ENCODE results near the gene KCNJ12. TPM values are rescaled to one million over a fixed set of nuclear protein-coding genes. Genes with fewer than 3 reads are reported as not detected.
A peak's percentile ranks its signal among the peaks of the same experiment; 100 is the strongest.

The KCNJ12 gene
- total and polyA plus RNA-seq, 2 of the 13 experiments (the other 11 are each of a cell fraction or from before 2014, with no cell fraction given), result not detected

GRCh38 chr17:21373036-21373435 is 3.1 kb upstream of the KCNJ12 start (continued):
- TF ChIP-seq JARID2 (CRISPR knock-in tag; IDR thresholded peaks at IDR 0.05; ENCODE audit: insufficient replicate concordance) (no peak), ZBTB46 (CRISPR knock-in tag; IDR thresholded peaks at IDR 0.05; ENCODE audit: borderline replicate concordance) (no peak)

GRCh38 chr17:21373696-21374440 is 2.3 kb upstream of the KCNJ12 start:
- CTCF ChIA-PET (ENCODE audit: low intra/inter-chr PET ratio, low total read pairs), result no interaction called here
- Histone ChIP-seq H4K20me1 (ENCODE audit: insufficient read depth, low read length) (no peaks in the 10 kb centered on the region), H3K27ac (ENCODE audit: extremely low read length, insufficient read depth, low read length) (no peak overlapping the region), H2AFZ (ENCODE audit: low read length) (no peak overlapping the region), H3K4me3 (replicated peaks in 1 of 3; ENCODE audit: insufficient read depth in 1 of 3, low read depth in 2 of 3, low read length in 3 of 3) (no peak overlapping the region), H3K27me3 (ENCODE audit: control insufficient read depth in 1 of 2, insufficient read depth in 2 of 2, low read length in 2 of 2) (peaks cover 17 to 86% of the 10 kb centered on the region in 2 experiments), H3K9ac (ENCODE audit: insufficient read depth, low read depth, low read length) (no peak overlapping the region), H3K79me2 (ENCODE audit: insufficient read depth, low read length) (no peaks in the 10 kb centered on the region), H3K36me3 (replicated peaks in 1 of 2; ENCODE audit: control insufficient read depth in 1 of 2, insufficient read depth in 2 of 2, low read length in 2 of 2) (no peaks in the 10 kb centered on the region), H3K4me1 (ENCODE audit: insufficient read depth, low read length) (no peaks in the 10 kb centered on the region), H3K9me3 (ENCODE audit: low read length) (no peaks in the 10 kb centered on the region), H3K4me2 (ENCODE audit: low read depth, low read length) (no peak overlapping the region)
- POLR2A ChIA-PET, result no interaction called here
- ATAC-seq (peak; percentile 50), FAIRE-seq (no peak), DNase-seq (ENCODE audit: low spot score) (no peak)
- intact Hi-C loops (cut with micrococcal nuclease; ENCODE audit: unreplicated experiment) (no loop called here), in situ Hi-C loops (cut with HindIII; ENCODE audit: extremely low pct_ligation_motif_present, low pct_unique_long_range_greater_than_20kb) (no loop called here)
- no TSS peak for BruUV-seq (replicated peaks)
- WGBS (ENCODE audit: low lambda C conversion rate), result 4% methylated on average over 5 of the region's 17 CpGs
- TF ChIP-seq ZNF768 (CRISPR knock-in tag; IDR thresholded peaks at IDR 0.05), result no peak
- no peak for TF ChIP-seq ZNF567 (CRISPR knock-in tag; IDR thresholded peaks at IDR 0.05; ENCODE audit: borderline replicate concordance)
- no peak for TF ChIP-seq STAG1 (CRISPR knock-in tag; IDR thresholded peaks at IDR 0.05)
- TF ChIP-seq JUNB (CRISPR knock-in tag; IDR thresholded peaks at IDR 0.05; ENCODE audit: borderline replicate concordance), result no peak
- no peak for TF ChIP-seq FOXK1 (CRISPR knock-in tag; IDR thresholded peaks at IDR 0.05; ENCODE audit: borderline replicate concordance, low read depth)

All from HepG2 (cell line).